HCT116 (cell line): ENCODE measurements around the gene MYRF. TPM values are rescaled to one million over a fixed set of nuclear protein-coding genes. Genes with fewer than 3 reads are reported as not detected.

Source experiments
- ATAC-seq: fragments of 200-7000 bp; cut with Tn5 transposase; 2 replicates; pipeline ENCODE4 v1.9.1; 2020; ENCODE audit warnings: mild to moderate bottlenecking, moderate library complexity
- BruUV-seq: library from RNA; stranded (reverse); fragments of 400-500 nt; replicated peaks from 2 replicates; lab custom pipeline; 2021; lab: Mats Ljungman, UMichigan
- CTCF ChIA-PET: fragments of 300-600 bp; sonication (Branson Sonifier 250); formaldehyde crosslinking; loops from one replicate; lab custom pipeline; 2021; ENCODE audit warnings: antibody characterized with exemption; lab: Charles Lee
- POLR2A ChIA-PET: fragments of 300-600, 350-600 bp; sonication (Branson Sonifier 250); formaldehyde crosslinking; loops from one replicate; lab custom pipeline; 2021; ENCODE audit warnings: antibody characterized with exemption; lab: Charles Lee
- RAD21 ChIA-PET, 2 experiments: fragments of 300-600 bp; sonication (Branson Sonifier 250); formaldehyde crosslinking; loops; one replicate each; lab custom pipeline; 2023; ENCODE audit warnings: low total read pairs in 2 of 2; ENCODE audit not compliant: uncharacterized antibody in 2 of 2, unreplicated experiment in 2 of 2, low non-redundant PET in 1 of 2; lab: Charles Lee
- DNase-seq: peaks from one replicate; pipeline ENCODE4 v3.0.0-alpha.2; 2010; ENCODE audit warnings: low read depth, low spot score
- H2AFZ ChIP-seq: fragments of 200-600 bp; shearing (Covaris generic), sonication (generic); 2 replicates; pipeline ENCODE4 v1.6.1; 2017; ENCODE audit warnings: low read depth, mixed run types, mixed read lengths, antibody characterized with exemption, low read length; ENCODE audit not compliant: poor library complexity, severe bottlenecking
- H3K27ac ChIP-seq: 2 replicates; pipeline ENCODE4 v1.5.1; 2012; ENCODE audit warnings: low read depth, low read length
- H3K27me3 ChIP-seq: fragments of 200-600 bp; sonication (generic); 2 replicates; pipeline ENCODE4 v1.6.1; 2016; ENCODE audit warnings: mixed run types, low read length, mixed read lengths; ENCODE audit not compliant: insufficient read depth
- H3K36me3 ChIP-seq, 2 experiments: fragments of 200-500 bp in 1 of 2; fragments of 200-600 bp in 1 of 2; sonication (Bioruptor generic) in 1 of 2; sonication (generic) in 1 of 2; 2 replicates each; pipeline versions ENCODE4 v1.5.1 to v1.6.1; 2014 to 2016; ENCODE audit warnings: low read length in 2 of 2, inconsistent platforms in 1 of 2, mixed read lengths in 1 of 2, mixed run types in 1 of 2; ENCODE audit not compliant: insufficient read depth in 2 of 2, control insufficient read depth in 1 of 2
- H3K4me1 ChIP-seq, 2 experiments: fragments of 200-600 bp in 1 of 2; sonication (generic) in 1 of 2; 2 replicates each; pipeline versions ENCODE4 v1.5.1 to v1.6.1; 2012 to 2017; ENCODE audit warnings: low read length in 2 of 2, inconsistent platforms in 1 of 2, mild to moderate bottlenecking in 1 of 2, mixed read lengths in 1 of 2, mixed run types in 1 of 2, moderate library complexity in 1 of 2; ENCODE audit not compliant: insufficient read depth in 2 of 2, control insufficient read depth in 1 of 2
- H3K4me2 ChIP-seq: fragments of 200-600 bp; sonication (generic); 2 replicates; pipeline ENCODE4 v1.6.1; 2017; ENCODE audit warnings: mixed run types, low read length, mixed read lengths
- H3K4me3 ChIP-seq, 2 experiments: fragments of 200-600 bp in 1 of 2; sonication (generic) in 1 of 2; replicated peaks in 1 of 2; 2 replicates each; pipeline ENCODE4 v1.5.1; 2011 to 2016; ENCODE audit warnings: low read length in 2 of 2, control low read depth in 1 of 2, low read depth in 1 of 2, mild to moderate bottlenecking in 1 of 2, mixed read lengths in 1 of 2, mixed run types in 1 of 2
- H3K79me2 ChIP-seq: fragments of 200-600 bp; sonication (generic); 2 replicates; pipeline ENCODE4 v1.6.1; 2017; ENCODE audit warnings: mild to moderate bottlenecking, mixed run types, low read length, moderate library complexity, mixed read lengths; ENCODE audit not compliant: insufficient read depth
- H3K9ac ChIP-seq: fragments of 200-600 bp; sonication (generic); 2 replicates; pipeline ENCODE4 v1.6.1; 2016; ENCODE audit warnings: low read length, mixed read lengths
- H3K9me2 ChIP-seq: fragments of 200-600 bp; sonication (generic), shearing (Covaris generic); 2 replicates; pipeline ENCODE4 v1.6.1; 2017; ENCODE audit warnings: mixed run types, mild to moderate bottlenecking, moderate library complexity; ENCODE audit not compliant: insufficient read depth
- H3K9me3 ChIP-seq, 2 experiments: fragments of 200-500 bp in 1 of 2; fragments of 200-600 bp in 1 of 2; sonication (Bioruptor generic) in 1 of 2; sonication (generic) in 1 of 2; 2 replicates each; pipeline ENCODE4 v1.6.1; 2014 to 2017; ENCODE audit warnings: low read length in 2 of 2, mixed read lengths in 2 of 2, inconsistent platforms in 1 of 2, low read depth in 1 of 2, mild to moderate bottlenecking in 1 of 2, mixed run types in 1 of 2, moderate library complexity in 1 of 2; ENCODE audit not compliant: control insufficient read depth in 1 of 2, insufficient read depth in 1 of 2
- H4K20me1 ChIP-seq: fragments of 200-600 bp; sonication (generic), shearing (Covaris generic); 2 replicates; pipeline ENCODE4 v1.6.1; 2017; ENCODE audit warnings: mixed run types, mild to moderate bottlenecking, moderate library complexity; ENCODE audit not compliant: insufficient read depth
- EGR1 ChIP-seq: IDR thresholded peaks from 2 replicates; pipeline ENCODE4 v1.6.1; 2012; ENCODE audit warnings: low read depth
- ELF1 ChIP-seq: IDR thresholded peaks from 2 replicates; pipeline ENCODE4 v1.6.1; 2012; ENCODE audit warnings: low read depth, borderline replicate concordance
- EZH2 ChIP-seq: fragments of 200-600 bp; sonication (generic); IDR thresholded peaks from 2 replicates; pipeline ENCODE4 v1.6.1; 2017; ENCODE audit warnings: antibody characterized with exemption, mixed run types
- RAD21 ChIP-seq: IDR thresholded peaks from 2 replicates; pipeline ENCODE4 v1.6.1; 2012; ENCODE audit warnings: low read depth, mild to moderate bottlenecking
- ZNF274 ChIP-seq: fragments of 200-500 bp; sonication (Bioruptor generic); IDR thresholded peaks from 2 replicates; pipeline ENCODE4 v1.6.1; 2014; ENCODE audit warnings: mild to moderate bottlenecking, low read depth, low read length, inconsistent platforms
- intact Hi-C: fragments of 100-400 bp; cut with micrococcal nuclease; formaldehyde crosslinking; loops from 2 replicates; pipeline ENCODE4 v1.10.0; 2022
- total RNA-seq: library from RNA; stranded (reverse); gene quantifications from one replicate; pipeline ENCODE4 v1.2.1, GENCODE V29; 2021; ENCODE audit not compliant: unreplicated experiment
- TF ChIP-seq, protein P1 (sequence below): IDR thresholded peaks from 2 replicates; pipeline ENCODE4 v1.6.1; 2012
- TF ChIP-seq, protein P2 (sequence below), 3 experiments: fragments of 200-600 bp in 1 of 3; sonication (generic) in 1 of 3; IDR thresholded peaks in 2 of 3; conservative IDR thresholded peaks in 1 of 3; 2 replicates each; pipeline ENCODE4 v1.5.1; 2012 to 2017; ENCODE audit warnings: low read depth in 2 of 3, low read length in 2 of 3, antibody characterized with exemption in 1 of 3, borderline replicate concordance in 1 of 3, control low read depth in 1 of 3, mild to moderate bottlenecking in 1 of 3, mixed read lengths in 1 of 3, mixed run types in 1 of 3, moderate library complexity in 1 of 3; ENCODE audit not compliant: insufficient read depth in 1 of 3

Gene MYRF
- total RNA-seq, 1 experiment from 2014 or later, result 52.3 TPM

DNA sequence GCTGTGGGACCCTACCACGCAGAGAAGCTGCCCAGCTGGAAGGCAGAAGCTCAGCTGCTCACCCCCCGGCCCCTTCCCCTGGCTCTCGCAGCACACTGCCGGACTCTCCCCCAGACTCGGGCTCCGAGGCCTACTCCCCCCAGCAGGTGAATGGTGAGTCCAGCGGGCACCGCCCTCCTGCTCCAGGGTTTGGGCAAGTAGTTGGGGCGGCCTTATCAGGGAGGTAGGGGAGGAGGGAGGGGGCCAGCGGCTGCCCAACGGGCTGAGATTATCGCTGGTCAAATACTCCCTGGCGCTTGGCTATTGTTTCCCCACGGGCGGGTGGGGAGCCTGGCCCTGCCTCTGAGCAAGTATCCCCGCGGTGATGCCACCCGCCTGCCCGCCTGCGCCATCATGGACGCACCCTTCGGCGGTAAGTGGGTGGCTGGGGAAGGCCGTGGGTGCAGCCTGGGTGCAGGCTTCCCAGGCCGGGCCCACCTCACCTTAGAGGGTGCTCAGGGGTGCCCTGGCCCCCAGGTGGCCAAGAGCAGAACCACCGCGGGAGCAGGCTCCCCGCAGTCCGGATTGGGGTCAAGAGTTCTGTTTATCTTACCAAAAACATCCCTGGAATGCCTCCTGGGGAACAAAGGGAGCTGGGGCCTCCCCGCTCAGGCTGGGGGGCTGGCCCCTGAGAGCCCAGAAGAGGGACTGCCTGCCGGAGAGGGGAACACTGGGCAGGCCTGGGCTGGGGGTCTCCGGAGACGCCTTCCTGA, 16.9 kb downstream of the MYRF start:
- Histone ChIP-seq H3K27me3 (no peaks in the 10 kb centered on the region), H3K27ac (no peak overlapping the region), H3K36me3 (no peaks in the 10 kb centered on the region), H4K20me1 (no peaks in the 10 kb centered on the region), H3K9me3 (no peaks in the 10 kb centered on the region), H3K4me3 (no peak overlapping the region), H2AFZ (no peak overlapping the region), H3K9me2 (no peaks in the 10 kb centered on the region), H3K9ac (no peak overlapping the region), H3K79me2 (0 out of 2 replicates have a peak, but pooled peaks cover 2% of the 10 kb centered on the region), H3K4me2 (no peak overlapping the region; the same call in 1 of the 2 replicates), H3K4me1 (peaks cover 10 to 20% of the 10 kb centered on the region in 2 experiments)
- CTCF ChIA-PET, result no interaction called here
- TF ChIP-seq ELF1, result no peak
- TF ChIP-seq, protein P1, sequence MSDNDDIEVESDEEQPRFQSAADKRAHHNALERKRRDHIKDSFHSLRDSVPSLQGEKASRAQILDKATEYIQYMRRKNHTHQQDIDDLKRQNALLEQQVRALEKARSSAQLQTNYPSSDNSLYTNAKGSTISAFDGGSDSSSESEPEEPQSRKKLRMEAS, result no peak
- TF ChIP-seq, protein P2, sequence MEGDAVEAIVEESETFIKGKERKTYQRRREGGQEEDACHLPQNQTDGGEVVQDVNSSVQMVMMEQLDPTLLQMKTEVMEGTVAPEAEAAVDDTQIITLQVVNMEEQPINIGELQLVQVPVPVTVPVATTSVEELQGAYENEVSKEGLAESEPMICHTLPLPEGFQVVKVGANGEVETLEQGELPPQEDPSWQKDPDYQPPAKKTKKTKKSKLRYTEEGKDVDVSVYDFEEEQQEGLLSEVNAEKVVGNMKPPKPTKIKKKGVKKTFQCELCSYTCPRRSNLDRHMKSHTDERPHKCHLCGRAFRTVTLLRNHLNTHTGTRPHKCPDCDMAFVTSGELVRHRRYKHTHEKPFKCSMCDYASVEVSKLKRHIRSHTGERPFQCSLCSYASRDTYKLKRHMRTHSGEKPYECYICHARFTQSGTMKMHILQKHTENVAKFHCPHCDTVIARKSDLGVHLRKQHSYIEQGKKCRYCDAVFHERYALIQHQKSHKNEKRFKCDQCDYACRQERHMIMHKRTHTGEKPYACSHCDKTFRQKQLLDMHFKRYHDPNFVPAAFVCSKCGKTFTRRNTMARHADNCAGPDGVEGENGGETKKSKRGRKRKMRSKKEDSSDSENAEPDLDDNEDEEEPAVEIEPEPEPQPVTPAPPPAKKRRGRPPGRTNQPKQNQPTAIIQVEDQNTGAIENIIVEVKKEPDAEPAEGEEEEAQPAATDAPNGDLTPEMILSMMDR (IDR thresholded peaks at IDR 0.05 in 2 of 3, conservative IDR thresholded peaks at IDR 0.05 in 1 of 3; ENCODE audit: borderline replicate concordance in 1 of 3, insufficient read depth in 1 of 3, low read depth in 2 of 3, low read length in 2 of 3), result peak in 2 of 3 experiments; percentile 14 to 24; a peak in 2 of 6 replicates
- TF ChIP-seq EGR1, result no peak
- TF ChIP-seq EZH2, result no peak
- TF ChIP-seq RAD21, result no peak
- no peak for TF ChIP-seq ZNF274
- peak; percentile 57 for ATAC-seq
- no peak for DNase-seq
- BruUV-seq, result no TSS peak
- intact Hi-C loops, result no loop called here
- POLR2A ChIA-PET, result no interaction called here
- RAD21 ChIA-PET, result no interaction called here
